ENCODE measurements around the gene CEP104. TPM values are rescaled to one million over a fixed set of nuclear protein-coding genes. Genes with fewer than 3 reads are reported as not detected.
A peak's percentile ranks its signal among the peaks of the same experiment; 100 is the strongest.

Gene CEP104
- total RNA-seq = 32.3 TPM
- long read RNA-seq, full-length matches to known transcripts = 5 of 13 reads
- long read RNA-seq, partial matches to known transcripts = 5 of 13 reads
- long read RNA-seq, other reads (novel, unspliced or antisense) = 3 of 13 reads

DNA sequence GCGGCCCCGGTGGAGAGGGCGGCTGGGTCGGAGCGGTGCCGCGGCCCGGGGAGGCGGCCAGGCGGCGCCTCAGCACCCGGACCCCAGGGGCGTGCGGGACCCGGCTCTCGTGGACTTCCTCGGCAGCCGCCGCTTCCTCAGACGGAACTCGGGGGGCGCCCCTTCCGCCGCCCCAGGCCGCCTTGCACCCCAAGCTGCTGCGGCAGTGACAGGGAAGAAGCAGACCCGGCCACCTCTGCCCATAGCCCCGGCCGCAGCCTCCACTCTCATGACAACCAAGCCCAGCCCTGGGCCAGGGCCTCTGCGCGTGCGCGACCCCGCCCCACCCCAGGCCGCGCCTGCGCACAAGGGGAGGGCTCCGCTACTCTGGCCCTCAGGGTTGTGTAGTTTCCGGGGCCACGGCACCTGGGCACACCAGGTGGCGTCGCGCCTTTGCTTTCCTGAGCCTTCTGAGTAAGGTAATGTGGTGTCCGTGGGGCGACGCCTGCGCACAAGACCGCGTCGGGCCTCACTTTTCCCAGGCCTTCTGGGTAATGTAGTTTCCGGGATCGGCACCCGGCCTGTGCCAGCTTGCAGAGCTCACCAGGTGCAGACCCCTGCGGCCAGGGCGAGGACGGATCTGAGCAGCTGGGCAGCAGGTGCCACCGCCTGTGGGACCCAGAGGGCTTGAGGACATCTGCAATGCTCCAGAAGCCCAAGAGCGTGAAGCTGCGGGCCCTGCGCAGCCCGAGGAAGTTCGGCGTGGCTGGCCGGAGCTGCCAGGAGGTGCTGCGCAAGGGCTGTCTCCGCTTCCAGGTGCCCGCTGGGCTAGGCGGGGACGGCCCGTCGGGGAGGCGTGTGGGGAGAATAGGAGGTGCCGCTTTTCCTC, at the start of gene CEP104, which contains the start of gene DFFB:
Gene CEP104, minus strand, starts transcription at position 289 of the 868 bp plus-strand sequence. CDS start 4,804 bp downstream, outside the sequence.
Gene DFFB, plus strand, starts transcription at position 554 of the 868 bp plus-strand sequence. Its CDS starts 128 bp downstream, at position 682.
- peak; percentile 92 for DNase-seq
- intact Hi-C loops (cut with DNase I) = no loop called here
- ATAC-seq (ENCODE audit: poor library complexity) = peak; percentile 98

GRCh38 chr1:3906672-3907020, 49.6 kb upstream of the CEP104 start:
- intact Hi-C loops (cut with DNase I) = no loop called here
- ATAC-seq (ENCODE audit: poor library complexity) (no peak), DNase-seq (no peak)

DNA sequence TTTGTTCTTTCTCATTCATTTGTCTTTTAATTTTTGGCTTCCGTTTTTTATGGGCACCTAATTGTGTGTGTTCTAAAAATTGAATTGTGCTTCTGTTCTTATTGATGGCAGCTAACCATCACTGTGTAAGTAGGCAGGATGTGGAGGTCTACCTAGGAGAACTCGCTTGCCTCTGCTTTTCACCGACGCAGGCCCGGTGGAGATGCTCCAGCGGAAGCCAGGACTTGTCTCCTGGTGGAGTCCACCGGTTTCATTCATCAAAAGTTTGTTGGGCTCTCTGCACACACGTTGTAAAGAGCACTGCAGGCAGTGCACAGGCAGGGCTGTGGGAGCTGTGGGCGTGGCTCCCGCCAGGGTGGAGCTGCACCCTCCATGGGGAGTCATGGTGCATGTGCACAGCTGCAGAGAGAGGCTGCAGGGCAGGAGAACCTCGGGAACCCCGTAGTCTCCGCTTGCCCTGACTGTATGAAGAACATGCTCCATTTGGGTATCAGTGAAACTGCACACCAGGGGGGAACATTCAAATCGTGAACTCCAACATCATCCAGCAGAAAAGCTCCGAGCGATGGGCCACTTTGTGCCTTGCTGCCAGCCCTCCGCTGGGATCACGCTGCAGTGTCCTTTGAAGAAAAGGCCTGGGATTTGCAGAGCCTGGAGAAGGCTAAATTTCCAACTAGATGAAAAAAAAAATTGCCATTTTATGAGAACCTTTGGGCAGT, 49.1 kb upstream of the CEP104 start:
- ATAC-seq (ENCODE audit: poor library complexity) = no peak
- no peak for DNase-seq
- intact Hi-C loops (cut with DNase I) = no loop called here

GRCh38 chr1:3905266-3905952, 48.4 kb upstream of the CEP104 start:
- intact Hi-C loops (cut with DNase I) = no loop called here
- DNase-seq (peak; percentile 19), ATAC-seq (ENCODE audit: poor library complexity) (no peak)

GRCh38 chr1:3904843-3905185, 47.8 kb upstream of the CEP104 start:
- intact Hi-C loops (cut with DNase I) = no loop called here
- ATAC-seq (ENCODE audit: poor library complexity) (no peak), DNase-seq (peak; percentile 8)

DNA sequence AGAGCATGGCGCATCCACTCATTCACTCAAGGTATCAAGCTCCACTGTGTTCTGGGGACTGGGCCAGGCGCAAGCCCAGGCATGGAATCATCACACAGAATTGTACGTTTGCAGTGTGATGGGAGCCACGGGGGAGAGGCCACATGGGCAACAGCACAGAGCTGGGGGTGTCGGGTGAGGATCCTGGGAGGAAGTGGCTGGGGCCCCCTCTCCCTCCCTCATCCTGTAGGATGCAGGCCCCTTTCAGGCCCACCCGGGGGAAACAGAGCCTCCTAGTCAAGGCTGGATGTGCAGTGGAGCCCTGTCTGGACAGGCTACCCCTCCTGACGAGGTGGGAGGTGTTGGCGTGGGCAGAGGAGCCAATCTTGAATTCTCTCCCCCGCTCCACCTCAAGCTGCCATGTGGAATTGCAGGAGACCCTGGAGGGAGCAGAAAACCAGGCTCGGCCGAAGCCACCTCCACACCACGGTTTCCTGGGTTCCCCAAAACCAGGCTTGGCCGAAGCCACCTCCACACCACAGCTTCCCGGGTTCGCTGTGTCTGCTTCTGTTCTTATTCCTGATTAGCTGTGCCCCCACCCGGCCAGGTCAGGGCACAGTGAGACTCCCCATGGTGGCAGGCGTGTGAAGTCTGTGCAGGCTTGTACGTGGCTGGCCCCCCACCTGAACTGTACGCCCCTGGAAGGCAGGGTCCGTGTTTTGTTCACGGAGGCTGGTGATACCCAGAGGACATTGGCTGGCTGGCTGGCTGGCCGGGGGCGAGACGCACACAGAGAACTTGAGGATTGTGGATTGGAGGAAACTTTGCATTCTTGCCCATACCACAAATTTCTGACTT, 47.2 kb upstream of the CEP104 start:
- ATAC-seq (ENCODE audit: poor library complexity) = no peak
- intact Hi-C loops (cut with DNase I) = no loop called here
- DNase-seq = peak; percentile 32

DNA sequence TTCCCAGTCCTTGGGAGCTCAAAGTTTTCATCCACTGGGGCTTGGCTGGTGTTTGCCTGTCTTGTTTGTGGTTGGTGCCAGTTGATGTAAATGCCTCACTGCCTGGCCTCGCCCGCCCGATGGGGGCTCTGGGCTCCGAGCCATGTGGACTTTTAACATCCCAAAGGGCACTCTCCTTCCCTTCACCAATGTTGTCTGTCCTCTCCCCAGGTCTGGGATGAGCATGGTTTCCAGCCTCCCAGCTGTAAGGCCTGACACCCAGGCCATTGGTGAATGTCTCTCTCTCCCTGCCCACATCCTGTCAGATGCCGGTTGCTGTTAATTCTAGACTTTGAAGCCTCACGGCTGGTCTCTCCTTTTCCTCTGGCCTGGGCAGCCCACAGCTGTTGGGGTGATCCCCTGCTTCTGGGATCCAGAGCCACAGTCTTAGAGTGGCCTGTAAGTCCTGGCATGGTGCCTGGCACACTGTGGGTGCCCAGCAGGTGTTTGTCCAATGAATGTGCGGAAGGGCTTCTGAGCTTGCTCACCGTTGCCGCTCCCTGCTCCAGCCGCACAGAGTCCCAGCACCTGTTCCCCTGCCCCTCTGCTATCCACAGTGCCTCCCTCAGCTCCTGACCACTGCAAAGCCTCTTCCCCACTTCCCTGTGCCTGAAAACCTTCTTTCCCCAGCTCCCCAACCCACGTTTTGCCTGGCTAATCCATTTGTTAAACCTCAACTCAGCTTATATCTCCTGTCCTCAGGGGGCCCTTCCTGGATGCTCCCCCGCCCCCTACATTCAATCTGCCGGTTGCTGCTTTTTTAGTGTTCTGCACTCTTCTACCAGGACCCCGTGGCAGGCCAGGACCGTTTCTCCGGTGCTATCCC, 46.4 kb upstream of the CEP104 start:
- intact Hi-C loops (cut with DNase I) = no loop called here
- DNase-seq = peak; percentile 40
- ATAC-seq (ENCODE audit: poor library complexity) = no peak

GRCh38 chr1:3902571-3903091, 45.6 kb upstream of the CEP104 start:
- no peak for DNase-seq
- no peak for ATAC-seq (ENCODE audit: poor library complexity)
- intact Hi-C loops (cut with DNase I) = no loop called here

DNA sequence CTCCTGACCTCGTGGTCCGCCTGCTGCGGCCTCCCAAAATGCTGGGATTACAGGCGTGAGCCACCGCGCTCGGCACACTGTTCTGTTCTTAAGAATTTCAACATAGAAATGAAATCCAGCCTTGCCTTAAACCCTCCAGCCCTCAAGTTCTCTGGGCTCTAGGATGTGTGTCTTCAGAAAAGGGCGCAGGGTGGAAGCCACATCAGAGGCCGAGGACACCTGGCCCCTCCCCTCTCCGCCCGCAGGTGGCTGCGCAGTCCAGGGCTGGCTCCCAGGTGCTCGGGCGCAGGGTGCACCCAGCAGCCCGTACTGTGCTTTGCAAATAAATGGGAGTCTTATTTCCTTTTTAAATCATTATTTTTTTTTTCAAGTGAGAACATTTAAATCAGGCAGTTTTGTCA, 45.1 kb upstream of the CEP104 start:
- intact Hi-C loops (cut with DNase I) = no loop called here

GRCh38 chr1:3900969-3901529, 44.0 kb upstream of the CEP104 start:
- intact Hi-C loops (cut with DNase I) = no loop called here
- ATAC-seq (ENCODE audit: poor library complexity) (peak; percentile 93), DNase-seq (peak; percentile 99)

More for the DNA sequence above, 45.1 kb upstream of the CEP104 start:
- DNase-seq (peak; percentile 46), ATAC-seq (ENCODE audit: poor library complexity) (no peak)

DNA sequence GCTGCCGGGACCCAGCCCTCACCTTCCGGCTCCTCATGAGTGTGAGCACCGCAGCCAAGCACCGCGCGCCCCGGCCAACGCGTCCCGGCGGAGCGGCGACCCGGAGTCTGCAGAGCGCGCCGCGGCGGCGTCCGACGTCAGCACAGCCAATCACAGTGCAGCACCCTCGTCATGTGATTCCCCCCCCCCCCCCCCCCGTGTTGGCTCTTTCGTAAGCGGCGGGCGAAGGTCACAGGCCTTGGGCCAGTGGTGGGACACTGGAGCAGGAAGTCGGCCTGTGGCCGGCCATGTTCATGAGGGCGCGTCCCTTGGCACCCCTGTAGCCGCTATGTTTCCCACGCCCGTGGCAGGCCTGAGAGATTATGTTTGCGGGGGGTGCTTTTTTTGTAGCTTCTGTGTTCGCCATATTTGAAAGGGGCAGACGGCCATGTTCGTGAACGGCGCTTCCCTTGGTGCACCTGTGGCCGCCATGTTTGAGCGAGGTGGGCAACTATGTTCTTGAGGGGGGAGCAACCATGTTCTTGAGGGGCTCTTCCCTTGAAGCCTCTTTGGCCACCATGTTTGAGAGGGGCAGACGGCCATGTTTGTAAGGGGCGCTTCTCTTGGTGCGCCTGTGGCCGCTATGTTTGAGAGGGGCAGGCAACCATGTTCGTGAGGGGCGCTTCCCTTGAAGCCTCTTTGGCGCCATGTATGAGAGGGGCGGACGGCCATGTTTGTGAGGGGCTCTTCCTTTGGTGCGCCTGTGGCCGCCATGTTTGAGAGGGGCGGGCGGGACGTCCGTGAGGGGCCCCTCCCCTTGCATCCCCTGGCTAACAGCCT, 43.3 kb upstream of the CEP104 start, which contains the start of gene C1orf174:
Gene C1orf174, minus strand, starts transcription at position 123 of the 819 bp plus-strand sequence. Its CDS starts 86 bp downstream, at position 37.
- ATAC-seq (ENCODE audit: poor library complexity) = peak; percentile 93
- peak; percentile 96 for DNase-seq
- intact Hi-C loops (cut with DNase I) = no loop called here

- DNase-seq (no peak), ATAC-seq (ENCODE audit: poor library complexity) (no peak)
- intact Hi-C loops (cut with DNase I) = no loop called here
Observed at GRCh38 chr1:3899754-3900149, 42.7 kb upstream of the CEP104 start.

DNA sequence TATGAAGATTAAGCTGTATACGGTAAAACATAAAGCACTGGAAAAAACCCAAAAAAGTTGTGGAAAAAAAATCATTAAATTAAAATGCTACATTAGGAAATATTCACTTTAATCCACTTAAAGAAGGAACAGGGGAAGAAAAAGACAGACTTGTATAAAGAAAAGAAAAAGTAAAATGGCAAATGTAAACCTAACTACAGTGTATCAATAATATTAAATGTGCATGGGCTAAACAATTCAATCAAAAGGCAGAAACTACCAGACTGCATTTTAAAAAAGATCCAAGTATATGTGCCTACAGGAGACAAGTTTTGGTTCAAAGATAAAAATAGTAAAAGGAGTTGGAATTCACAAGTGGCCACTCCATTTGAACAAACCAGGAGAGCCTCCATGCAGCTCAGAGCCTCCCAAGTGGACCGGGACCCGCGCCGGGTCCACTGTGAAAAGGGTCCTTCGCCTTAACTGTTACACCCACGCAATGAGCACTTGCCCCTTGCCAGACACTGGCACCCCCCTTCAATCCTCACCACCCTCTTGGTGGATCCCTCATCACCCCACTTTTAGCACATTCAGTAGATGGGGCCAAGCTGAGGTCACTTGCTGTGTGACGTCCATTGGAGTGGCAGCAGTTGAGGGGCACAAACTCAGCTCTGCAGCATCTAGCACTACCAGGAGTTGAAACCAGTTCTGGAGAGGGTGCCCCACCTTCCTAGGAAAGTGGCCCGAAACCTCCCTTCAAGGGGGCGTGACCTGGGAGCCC, 42.2 kb upstream of the CEP104 start:
- intact Hi-C loops (cut with DNase I) = no loop called here
- ATAC-seq (ENCODE audit: poor library complexity) = no peak

DNA sequence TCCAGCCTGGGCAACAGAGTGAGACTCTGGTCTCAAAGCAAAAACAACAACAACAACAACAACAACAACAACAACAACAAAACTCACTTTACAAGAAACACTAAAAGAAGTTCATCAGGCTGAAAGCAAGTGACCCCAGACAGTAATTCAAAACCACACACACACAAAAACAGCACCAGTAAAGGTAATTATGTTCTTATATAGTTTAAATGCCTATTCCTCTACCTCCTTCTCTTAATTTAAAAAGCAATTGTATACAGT, 41.4 kb upstream of the CEP104 start:
- no peak for ATAC-seq (ENCODE audit: poor library complexity)
- intact Hi-C loops (cut with DNase I) = no loop called here

More for the DNA sequence above, 42.2 kb upstream of the CEP104 start:
- no peak for DNase-seq

GRCh38 chr1:3896396-3897000, 39.5 kb upstream of the CEP104 start:
- ATAC-seq (ENCODE audit: poor library complexity) (no peak), DNase-seq (no peak)
- intact Hi-C loops (cut with DNase I) = no loop called here

More for the DNA sequence above, 41.4 kb upstream of the CEP104 start:
- no peak for DNase-seq
